HepG2 (cell line): Measurements from ENCODE around the gene ZNF19. TPM values are rescaled to one million over a fixed set of nuclear protein-coding genes. Genes with fewer than 3 reads are reported as not detected.

Experiments used
- ATF7 ChIP-seq, 2 experiments: fragments of 450-650 bp in 1 of 2; sonication (generic) in 1 of 2; formaldehyde crosslinking in 1 of 2; IDR thresholded peaks; 2 replicates each; pipeline versions ENCODE4 v1.4.0 to v1.6.1; 2016 to 2020; ENCODE audit warnings: antibody characterized with exemption in 1 of 2, mild to moderate bottlenecking in 1 of 2, missing genetic modification reagents in 1 of 2
- ERF ChIP-seq: IDR thresholded peaks from 2 replicates; pipeline ENCODE4 v1.6.1; 2018; ENCODE audit warnings: missing biosample characterization, missing genetic modification reagents
- GATAD1 ChIP-seq: IDR thresholded peaks from 2 replicates; pipeline ENCODE4 v1.6.1; 2016; ENCODE audit warnings: missing genetic modification reagents, missing compliant biosample characterization
- GLI4 ChIP-seq: sonication (generic); formaldehyde crosslinking; IDR thresholded peaks from 2 replicates; pipeline ENCODE4 v1.5.1; 2020; ENCODE audit warnings: missing genetic modification reagents, mild to moderate bottlenecking, moderate library complexity, borderline replicate concordance
- HOXA3 ChIP-seq: sonication (generic); formaldehyde crosslinking; IDR thresholded peaks from 2 replicates; pipeline ENCODE4 v1.5.0; 2020; ENCODE audit warnings: missing genetic modification reagents
- HOXA7 ChIP-seq: sonication (generic); formaldehyde crosslinking; IDR thresholded peaks from 2 replicates; pipeline ENCODE4 v1.8.1; 2022; ENCODE audit warnings: mild to moderate bottlenecking, missing genetic modification reagents, moderate library complexity
- HOXD1 ChIP-seq: sonication (generic); formaldehyde crosslinking; IDR thresholded peaks from 2 replicates; pipeline ENCODE4 v1.5.0; 2020; ENCODE audit warnings: missing genetic modification reagents
- KLF15 ChIP-seq: sonication (generic); formaldehyde crosslinking; IDR thresholded peaks from 2 replicates; pipeline ENCODE4 v1.8.1; 2023; ENCODE audit warnings: borderline replicate concordance, mild to moderate bottlenecking, inconsistent platforms, missing genetic modification reagents, mixed read lengths
- MZF1 ChIP-seq: sonication (generic); formaldehyde crosslinking; IDR thresholded peaks from 2 replicates; pipeline ENCODE4 v1.8.1; 2023; ENCODE audit warnings: mild to moderate bottlenecking, missing genetic modification reagents, borderline replicate concordance
- NKX3-1 ChIP-seq: sonication (generic); formaldehyde crosslinking; IDR thresholded peaks from 2 replicates; pipeline ENCODE4 v1.5.0; 2020; ENCODE audit warnings: missing genetic modification reagents
- NRL ChIP-seq: sonication (generic); formaldehyde crosslinking; IDR thresholded peaks from 2 replicates; pipeline ENCODE4 v1.5.0; 2020; ENCODE audit warnings: missing genetic modification reagents, mild to moderate bottlenecking, moderate library complexity, borderline replicate concordance
- RBM22 ChIP-seq: fragments of 200-400 bp; formaldehyde crosslinking; optimal IDR thresholded peaks from 2 replicates; pipeline ENCODE3; 2017; ENCODE audit warnings: mild to moderate bottlenecking, low read length, moderate library complexity
- RFX5 ChIP-seq: IDR thresholded peaks from 2 replicates; pipeline ENCODE4 v1.6.1; 2011; ENCODE audit warnings: low read depth, low read length, improper control_type of control experiment
- SNRNP70 ChIP-seq: fragments of 200-400 bp; formaldehyde crosslinking; IDR thresholded peaks from 2 replicates; pipeline ENCODE4 v1.6.1; 2017; ENCODE audit warnings: mild to moderate bottlenecking, low read depth, low read length, moderate library complexity
- TCF12 ChIP-seq, 2 experiments: fragments of 450-650 bp in 1 of 2; sonication (generic) in 1 of 2; formaldehyde crosslinking in 1 of 2; IDR thresholded peaks; 2 replicates each; pipeline versions ENCODE4 v1.6.1 to v1.8.0; 2017 to 2022; ENCODE audit warnings: antibody characterized with exemption in 1 of 2, mild to moderate bottlenecking in 1 of 2, missing genetic modification reagents in 1 of 2, moderate library complexity in 1 of 2
- ZNF235 ChIP-seq: sonication (generic); formaldehyde crosslinking; IDR thresholded peaks from 2 replicates; pipeline ENCODE4 v1.8.1; 2023; ENCODE audit warnings: mild to moderate bottlenecking, missing genetic modification reagents, borderline replicate concordance
- ZNF337 ChIP-seq: sonication (generic); formaldehyde crosslinking; IDR thresholded peaks from 2 replicates; pipeline ENCODE4 v1.5.1; 2020; ENCODE audit warnings: missing genetic modification reagents, low read depth, mild to moderate bottlenecking, borderline replicate concordance
- ZNF354B ChIP-seq: sonication (generic); formaldehyde crosslinking; IDR thresholded peaks from 2 replicates; pipeline ENCODE4 v1.8.0; 2022; ENCODE audit warnings: mild to moderate bottlenecking, missing genetic modification reagents
- ZSCAN30 ChIP-seq: sonication (generic); formaldehyde crosslinking; IDR thresholded peaks from 2 replicates; pipeline ENCODE4 v1.5.0; 2020; ENCODE audit warnings: mild to moderate bottlenecking, missing genetic modification reagents
- polyA plus RNA-seq, 8 experiments: library from polyadenylated mRNA; depleted of rRNA in 3 of 8; stranded (reverse) in 7 of 8; unstranded in 1 of 8; fragments of >200 nt; fragmentation: Illumina TruSeq in 4 of 8; extraction: Trizol in 4 of 8; gene quantifications; 2 replicates each; pipeline versions ENCODE4 v1.2.1 to v1.2.3, GENCODE V29; 2011 to 2016; ENCODE audit warnings: low read depth in 4 of 8, missing spikeins in 1 of 8, mixed read lengths in 1 of 8; ENCODE audit not compliant: insufficient read depth in 1 of 8
- total RNA-seq, 5 experiments: library from RNA; depleted of rRNA; stranded (reverse); fragments of >200 nt; fragmentation: Illumina TruSeq; extraction: Trizol; gene quantifications; 2 replicates each; pipeline ENCODE4 v1.2.3, GENCODE V29; 2016; ENCODE audit warnings: low read depth in 1 of 5
- TF ChIP-seq, protein P1 (sequence below): sonication (generic); formaldehyde crosslinking; IDR thresholded peaks from 2 replicates; pipeline ENCODE4 v1.5.1; 2020; ENCODE audit warnings: mild to moderate bottlenecking, missing genetic modification reagents
- TF ChIP-seq, protein P2 (sequence below): sonication (generic); formaldehyde crosslinking; IDR thresholded peaks from 2 replicates; pipeline ENCODE4 v1.5.0; 2020; ENCODE audit warnings: missing genetic modification reagents
- TF ChIP-seq, protein P3 (sequence below): sonication (generic); formaldehyde crosslinking; IDR thresholded peaks from 2 replicates; pipeline ENCODE4 v1.8.0; 2022; ENCODE audit warnings: mild to moderate bottlenecking, missing genetic modification reagents
- TF ChIP-seq, protein P4 (sequence below): sonication (generic); formaldehyde crosslinking; IDR thresholded peaks from 2 replicates; pipeline ENCODE4 v1.9.0; 2022; ENCODE audit warnings: missing genetic modification reagents, mild to moderate bottlenecking, borderline replicate concordance

Gene ZNF19
- total and polyA plus RNA-seq, 2 of the 13 experiments (the other 11 are each of a cell fraction or from before 2014, with no cell fraction given) = 3.2 to 5.8 TPM

DNA sequence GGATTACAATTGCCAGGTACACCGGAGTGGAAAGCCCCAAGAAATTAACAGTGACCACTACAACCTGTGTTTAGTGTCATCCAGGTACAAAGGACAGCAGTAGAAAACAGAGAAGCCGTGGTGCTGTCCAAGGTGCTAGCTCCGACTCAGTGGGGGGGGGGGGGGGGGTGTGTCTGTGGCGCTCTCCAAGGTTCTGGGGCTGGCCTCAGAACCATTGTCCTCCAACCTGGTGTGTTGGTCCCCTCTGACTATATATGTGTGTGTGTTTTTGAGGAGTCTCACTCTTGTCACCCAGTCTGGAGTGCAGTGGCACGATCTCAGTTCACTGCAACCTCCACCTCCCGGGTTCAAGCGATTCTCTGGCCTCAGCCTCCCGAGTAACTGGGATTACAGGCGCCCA lies 21.3 kb downstream of the ZNF19 start (continued):
- TF ChIP-seq, protein P1, sequence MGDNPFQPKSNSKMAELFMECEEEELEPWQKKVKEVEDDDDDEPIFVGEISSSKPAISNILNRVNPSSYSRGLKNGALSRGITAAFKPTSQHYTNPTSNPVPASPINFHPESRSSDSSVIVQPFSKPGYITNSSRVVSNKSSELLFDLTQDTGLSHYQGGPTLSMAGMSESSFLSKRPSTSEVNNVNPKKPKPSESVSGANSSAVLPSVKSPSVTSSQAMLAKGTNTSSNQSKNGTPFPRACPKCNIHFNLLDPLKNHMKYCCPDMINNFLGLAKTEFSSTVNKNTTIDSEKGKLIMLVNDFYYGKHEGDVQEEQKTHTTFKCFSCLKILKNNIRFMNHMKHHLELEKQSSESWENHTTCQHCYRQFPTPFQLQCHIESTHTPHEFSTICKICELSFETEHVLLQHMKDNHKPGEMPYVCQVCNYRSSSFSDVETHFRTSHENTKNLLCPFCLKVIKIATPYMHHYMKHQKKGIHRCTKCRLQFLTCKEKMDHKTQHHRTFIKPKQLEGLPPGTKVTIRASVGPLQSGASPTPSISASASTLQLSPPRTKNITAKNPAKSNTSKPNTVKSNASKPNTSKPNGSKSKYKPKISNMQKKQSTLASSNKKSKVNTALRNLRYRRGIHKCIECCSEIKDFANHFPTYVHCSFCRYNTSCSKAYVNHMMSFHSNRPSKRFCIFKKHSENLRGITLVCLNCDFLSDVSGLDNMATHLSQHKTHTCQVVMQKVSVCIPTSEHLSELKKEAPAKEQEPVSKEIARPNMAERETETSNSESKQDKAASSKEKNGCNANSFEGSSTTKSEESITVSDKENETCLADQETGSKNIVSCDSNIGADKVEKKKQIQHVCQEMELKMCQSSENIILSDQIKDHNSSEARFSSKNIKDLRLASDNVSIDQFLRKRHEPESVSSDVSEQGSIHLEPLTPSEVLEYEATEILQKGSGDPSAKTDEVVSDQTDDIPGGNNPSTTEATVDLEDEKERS (CRISPR knock-in tag) = no peak; the same call in 1 of the 2 replicates
- no peak for TF ChIP-seq ATF7 (IDR thresholded peaks at IDR 0.05)
- TF ChIP-seq ATF7 (CRISPR knock-in tag; IDR thresholded peaks at IDR 0.05) = no peak
- peak; percentile 99 for TF ChIP-seq NKX3-1
- TF ChIP-seq KLF15 (CRISPR knock-in tag) = peak; percentile 96
- TF ChIP-seq RBM22 = no peak
- no peak for TF ChIP-seq MZF1
- TF ChIP-seq ZNF337 (CRISPR knock-in tag) = no peak
- TF ChIP-seq, protein P2, sequence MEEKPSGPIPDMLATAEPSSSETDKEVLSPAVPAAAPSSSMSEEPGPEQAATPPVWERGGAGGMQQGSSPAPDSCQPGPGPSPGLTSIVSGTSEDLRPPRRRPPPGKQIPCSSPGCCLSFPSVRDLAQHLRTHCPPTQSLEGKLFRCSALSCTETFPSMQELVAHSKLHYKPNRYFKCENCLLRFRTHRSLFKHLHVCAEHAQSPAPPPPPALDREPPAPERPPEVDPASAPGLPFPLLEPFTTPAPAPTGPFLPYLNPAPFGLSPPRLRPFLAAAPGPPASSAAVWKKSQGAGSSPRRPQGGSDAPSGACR (CRISPR knock-in tag) = peak; percentile 78; the same call in 1 of the 2 replicates
- TF ChIP-seq ZNF235 (CRISPR knock-in tag) = 0 out of 2 replicates have a peak, but pooled peaks have one; percentile 53
- peak; percentile 61; the same call in 1 of the 2 replicates for TF ChIP-seq HOXA3 (CRISPR knock-in tag)
- TF ChIP-seq ZNF354B (CRISPR knock-in tag) = no peak
- TF ChIP-seq HOXA7 = peak; percentile 94; the same call in 1 of the 2 replicates
- peak; percentile 73; the same call in 1 of the 2 replicates for TF ChIP-seq GATAD1 (CRISPR knock-in tag)
- TF ChIP-seq HOXD1 (CRISPR knock-in tag) = peak; percentile 95
- TF ChIP-seq TCF12 (IDR thresholded peaks at IDR 0.05) = no peak
- no peak for TF ChIP-seq TCF12 (CRISPR knock-in tag; IDR thresholded peaks at IDR 0.05)
- TF ChIP-seq, protein P3, sequence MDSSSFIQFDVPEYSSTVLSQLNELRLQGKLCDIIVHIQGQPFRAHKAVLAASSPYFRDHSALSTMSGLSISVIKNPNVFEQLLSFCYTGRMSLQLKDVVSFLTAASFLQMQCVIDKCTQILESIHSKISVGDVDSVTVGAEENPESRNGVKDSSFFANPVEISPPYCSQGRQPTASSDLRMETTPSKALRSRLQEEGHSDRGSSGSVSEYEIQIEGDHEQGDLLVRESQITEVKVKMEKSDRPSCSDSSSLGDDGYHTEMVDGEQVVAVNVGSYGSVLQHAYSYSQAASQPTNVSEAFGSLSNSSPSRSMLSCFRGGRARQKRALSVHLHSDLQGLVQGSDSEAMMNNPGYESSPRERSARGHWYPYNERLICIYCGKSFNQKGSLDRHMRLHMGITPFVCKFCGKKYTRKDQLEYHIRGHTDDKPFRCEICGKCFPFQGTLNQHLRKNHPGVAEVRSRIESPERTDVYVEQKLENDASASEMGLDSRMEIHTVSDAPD = no peak
- peak; percentile 84; the same call in 1 of the 2 replicates for TF ChIP-seq ZSCAN30 (CRISPR knock-in tag)
- no peak for TF ChIP-seq RFX5
- TF ChIP-seq ERF (CRISPR knock-in tag) = peak; percentile 97
- TF ChIP-seq, protein P4, sequence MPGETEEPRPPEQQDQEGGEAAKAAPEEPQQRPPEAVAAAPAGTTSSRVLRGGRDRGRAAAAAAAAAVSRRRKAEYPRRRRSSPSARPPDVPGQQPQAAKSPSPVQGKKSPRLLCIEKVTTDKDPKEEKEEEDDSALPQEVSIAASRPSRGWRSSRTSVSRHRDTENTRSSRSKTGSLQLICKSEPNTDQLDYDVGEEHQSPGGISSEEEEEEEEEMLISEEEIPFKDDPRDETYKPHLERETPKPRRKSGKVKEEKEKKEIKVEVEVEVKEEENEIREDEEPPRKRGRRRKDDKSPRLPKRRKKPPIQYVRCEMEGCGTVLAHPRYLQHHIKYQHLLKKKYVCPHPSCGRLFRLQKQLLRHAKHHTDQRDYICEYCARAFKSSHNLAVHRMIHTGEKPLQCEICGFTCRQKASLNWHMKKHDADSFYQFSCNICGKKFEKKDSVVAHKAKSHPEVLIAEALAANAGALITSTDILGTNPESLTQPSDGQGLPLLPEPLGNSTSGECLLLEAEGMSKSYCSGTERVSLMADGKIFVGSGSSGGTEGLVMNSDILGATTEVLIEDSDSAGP (CRISPR knock-in tag) = no peak
- TF ChIP-seq NRL (CRISPR knock-in tag) = peak; percentile 89; the same call in 1 of the 2 replicates
- peak; percentile 98; the same call in 1 of the 2 replicates for TF ChIP-seq GLI4
- TF ChIP-seq SNRNP70 = no peak
